Fibroblast of lung (primary cell): ENCODE data around the gene HAPLN2. TPM values are rescaled to one million over a fixed set of nuclear protein-coding genes. Genes with fewer than 3 reads are reported as not detected.

Source experiments
- DNase-seq, 2 donors: peaks; one replicate each; pipeline versions ENCODE4 v3.0.0 to v3.0.0-alpha.2; 2010; ENCODE audit warnings: low read depth in 2 of 2
- H2AFZ ChIP-seq: 2 replicates; pipeline ENCODE4 v1.5.1; 2012; ENCODE audit warnings: low read length, control low read depth, inconsistent platforms
- H3K27ac ChIP-seq: 2 replicates; pipeline ENCODE4 v1.5.1; 2011; ENCODE audit warnings: low read length, control low read depth; ENCODE audit not compliant: insufficient read depth
- H3K27me3 ChIP-seq: 2 replicates; pipeline ENCODE4 v1.5.1; 2011; ENCODE audit warnings: mild to moderate bottlenecking, low read length; ENCODE audit not compliant: control insufficient read depth, insufficient read depth
- H3K36me3 ChIP-seq: 2 replicates; pipeline ENCODE4 v1.5.1; 2011; ENCODE audit warnings: low read length; ENCODE audit not compliant: control insufficient read depth, insufficient read depth
- H3K4me1 ChIP-seq: 2 replicates; pipeline ENCODE4 v1.5.1; 2011; ENCODE audit warnings: low read length; ENCODE audit not compliant: control insufficient read depth, insufficient read depth; ENCODE audit errors: extremely low read depth
- H3K4me2 ChIP-seq: 2 replicates; pipeline ENCODE4 v1.5.1; 2011; ENCODE audit warnings: low read length, control low read depth; ENCODE audit not compliant: insufficient read depth; ENCODE audit errors: extremely low read depth
- H3K4me3 ChIP-seq, 4 experiments: fragments of 200-600 bp in 1 of 4; sonication (generic) in 1 of 4; replicated peaks in 1 of 4; 2 replicates each; pipeline ENCODE4 v1.5.1; 2011 to 2016; ENCODE audit warnings: low read length in 4 of 4, low read depth in 3 of 4, mild to moderate bottlenecking in 3 of 4, control low read depth in 2 of 4, inconsistent platforms in 1 of 4, mixed read lengths in 1 of 4; ENCODE audit not compliant: insufficient read depth in 1 of 4; ENCODE audit errors: control extremely low read depth in 1 of 4
- H3K79me2 ChIP-seq: 2 replicates; pipeline ENCODE4 v1.5.1; 2012; ENCODE audit warnings: mild to moderate bottlenecking, low read length, inconsistent platforms; ENCODE audit not compliant: control insufficient read depth, insufficient read depth
- H3K9ac ChIP-seq: 2 replicates; pipeline ENCODE4 v1.5.1; 2011; ENCODE audit warnings: mild to moderate bottlenecking, low read length, control low read depth; ENCODE audit not compliant: insufficient read depth
- H3K9me3 ChIP-seq: 2 replicates; pipeline ENCODE4 v1.5.1; 2012; ENCODE audit warnings: low read depth, low read length; ENCODE audit not compliant: control insufficient read depth, insufficient read depth
- H4K20me1 ChIP-seq: 2 replicates; pipeline ENCODE4 v1.5.1; 2011; ENCODE audit warnings: low read length; ENCODE audit not compliant: control insufficient read depth, insufficient read depth; ENCODE audit errors: extremely low read depth
- CTCF ChIP-seq, 2 donors: IDR thresholded peaks in 1 of 2; conservative IDR thresholded peaks in 1 of 2; 1 replicate in 1 of 2; 2 replicates in 1 of 2; pipeline ENCODE4 v1.5.1; 2011 to 2012; ENCODE audit warnings: low read length in 2 of 2, control low read depth in 1 of 2, inconsistent platforms in 1 of 2, low read depth in 1 of 2, mild to moderate bottlenecking in 1 of 2
- EZH2 ChIP-seq: IDR thresholded peaks from 2 replicates; pipeline ENCODE4 v1.5.1; 2012; ENCODE audit warnings: low read length, control low read depth, mild to moderate bottlenecking; ENCODE audit errors: missing control alignments
- polyA plus RNA-seq, 2 donors: library from polyadenylated mRNA; depleted of rRNA in 1 of 2; stranded (reverse) in 1 of 2; unstranded in 1 of 2; fragments of >200 nt; gene quantifications; 2 replicates each; pipeline ENCODE4 v1.2.1, GENCODE V29; 2011 to 2012; ENCODE audit warnings: missing spikeins in 1 of 2
- total RNA-seq: library from RNA; depleted of rRNA; stranded (reverse); fragments of >200 nt; gene quantifications from 2 replicates; pipeline ENCODE4 v1.2.1, GENCODE V29; 2014

Gene HAPLN2
- total and polyA plus RNA-seq, 2 donors (not counting 1 experiment from before 2014, with no cell fraction given): not detected

- Histone ChIP-seq H3K4me1 (no peaks in the 10 kb centered on the region), H3K9ac (no peak overlapping the region), H3K4me3 (no peak overlapping the region), H4K20me1 (no peaks in the 10 kb centered on the region), H3K36me3 (no peaks in the 10 kb centered on the region), H3K79me2 (no peaks in the 10 kb centered on the region), H3K27me3 (peaks cover 81% of the 10 kb centered on the region), H3K9me3 (no peaks in the 10 kb centered on the region), H3K4me2 (no peak overlapping the region), H2AFZ (no peak overlapping the region), H3K27ac (no peak overlapping the region)
- TF ChIP-seq CTCF (conservative IDR thresholded peaks at IDR 0.05 in 1 of 2, IDR thresholded peaks at IDR 0.05 in 1 of 2; ENCODE audit: low read depth in 1 of 2, low read length in 2 of 2) (no peak), EZH2 (peak; percentile 80)
- DNase-seq: no peak
These were observed 27.6 kb downstream of the HAPLN2 start for GRCh38 chr1:156646738-156647211.

- no peaks in the 10 kb centered on the region for H3K36me3 ChIP-seq
- TF ChIP-seq CTCF (conservative IDR thresholded peaks at IDR 0.05 in 1 of 2, IDR thresholded peaks at IDR 0.05 in 1 of 2; ENCODE audit: low read depth in 1 of 2, low read length in 2 of 2): no peak
- no peak for TF ChIP-seq EZH2
- H2AFZ ChIP-seq: no peak overlapping the region
- H3K9me3 ChIP-seq: no peaks in the 10 kb centered on the region
- no peak overlapping the region for H3K4me2 ChIP-seq
- no peaks in the 10 kb centered on the region for H4K20me1 ChIP-seq
- peaks cover 78% of the 10 kb centered on the region for H3K27me3 ChIP-seq
- no peak overlapping the region for H3K9ac ChIP-seq
- no peak overlapping the region for H3K4me3 ChIP-seq
- H3K27ac ChIP-seq: no peak overlapping the region
- H3K79me2 ChIP-seq: no peaks in the 10 kb centered on the region
- no peak for DNase-seq
- H3K4me1 ChIP-seq: no peaks in the 10 kb centered on the region
These were observed 28.1 kb downstream of the HAPLN2 start for GRCh38 chr1:156647351-156647750.

GRCh38 chr1:156648496-156648895, 29.3 kb downstream of the HAPLN2 start:
- Histone ChIP-seq H3K79me2 (no peaks in the 10 kb centered on the region), H4K20me1 (no peaks in the 10 kb centered on the region), H3K4me2 (no peak overlapping the region), H3K27ac (no peak overlapping the region), H3K4me3 (no peak overlapping the region), H3K27me3 (peaks cover 67% of the 10 kb centered on the region), H2AFZ (no peak overlapping the region), H3K9ac (no peak overlapping the region), H3K4me1 (no peaks in the 10 kb centered on the region), H3K9me3 (no peaks in the 10 kb centered on the region), H3K36me3 (no peaks in the 10 kb centered on the region)
- TF ChIP-seq EZH2 (no peak), CTCF (conservative IDR thresholded peaks at IDR 0.05 in 1 of 2, IDR thresholded peaks at IDR 0.05 in 1 of 2; ENCODE audit: low read depth in 1 of 2, low read length in 2 of 2) (no peak)
- DNase-seq: no peak
